Liver (tissue), 3 donors: ENCODE measurements around the gene RPS6KA2.

ENCODE experiments used
- CTCF ChIP-seq: fragments of 150-350 bp; IDR thresholded peaks from 2 replicates; pipeline ENCODE4 v1.5.1; 2017; ENCODE audit warnings: improper control_type of control experiment, low read depth, low read length; ENCODE audit not compliant: missing input control
- HNF4G ChIP-seq: IDR thresholded peaks from 2 replicates; pipeline ENCODE4 v1.6.1; 2016; ENCODE audit warnings: antibody characterized with exemption
- SP1 ChIP-seq: IDR thresholded peaks from 2 replicates; pipeline ENCODE4 v1.6.1; 2018; ENCODE audit warnings: antibody characterized with exemption, mild to moderate bottlenecking
- TAF1 ChIP-seq: conservative IDR thresholded peaks from 2 replicates; pipeline ENCODE4 v1.6.1; 2016; ENCODE audit warnings: antibody characterized with exemption, mild to moderate bottlenecking
- ZBTB33 ChIP-seq: IDR thresholded peaks from 2 replicates; pipeline ENCODE4 v1.6.1; 2016; ENCODE audit warnings: antibody characterized with exemption
- donor health status: healthy.
- donor health status: healthy.

GRCh38 chr6:166579237-166579850 lies 47.7 kb downstream of the RPS6KA2 start:
- TF ChIP-seq ZBTB33: no peak
- TF ChIP-seq CTCF: no peak
- no peak for TF ChIP-seq TAF1
- TF ChIP-seq SP1: no peak
- no peak for TF ChIP-seq HNF4G
